ENCODE measurements around the gene C4B.
"Not testable (repeated sequence)": the region's sequence is repeated elsewhere in the genome, so short reads cannot be mapped to it uniquely, and the experiment has no call there.

C4B gene

GRCh38 chr6:31980998-31981397 is 33.6 kb upstream of the C4B start:
- not testable (repeated sequence) for DNase-seq (ENCODE audit: low read depth, low spot score)

GRCh38 chr6:31981744-31982143 is 32.9 kb upstream of the C4B start, which contains the start of gene C4A:
Gene C4A, plus strand, starts transcription at chr6:31982057. Its CDS starts 51 bp downstream, at chr6:31982108.
- not testable (repeated sequence) for DNase-seq (ENCODE audit: low read depth, low spot score)

- not testable (repeated sequence) for DNase-seq (ENCODE audit: low read depth, low spot score)
These were observed 25.2 kb upstream of the C4B start for GRCh38 chr6:31989363-31989762.

- not testable (repeated sequence) for DNase-seq (ENCODE audit: low read depth, low spot score)
These were observed 20.2 kb upstream of the C4B start for GRCh38 chr6:31994421-31994820.

GRCh38 chr6:31996385-31996784 is 18.2 kb upstream of the C4B start:
- not testable (repeated sequence) for DNase-seq (ENCODE audit: low read depth, low spot score)

- DNase-seq (ENCODE audit: low read depth, low spot score) = not testable (repeated sequence)
These were observed 11.9 kb upstream of the C4B start for GRCh38 chr6:32002546-32003268.

- DNase-seq (ENCODE audit: low read depth, low spot score) = not testable (repeated sequence)
These were observed 11.3 kb upstream of the C4B start for GRCh38 chr6:32003301-32003700.

GRCh38 chr6:32004393-32004792 is 10.2 kb upstream of the C4B start:
- DNase-seq (ENCODE audit: low read depth, low spot score) = not testable (repeated sequence)

- not testable (repeated sequence) for DNase-seq (ENCODE audit: low read depth, low spot score)
These were observed 9.6 kb upstream of the C4B start for GRCh38 chr6:32004864-32005537.

GRCh38 chr6:32005538-32005880 is 9.1 kb upstream of the C4B start:
- not testable (repeated sequence) for DNase-seq (ENCODE audit: low read depth, low spot score)

- DNase-seq (ENCODE audit: low read depth, low spot score) = not testable (repeated sequence)
These were observed 8.5 kb upstream of the C4B start for GRCh38 chr6:32005991-32006529.

GRCh38 chr6:32007086-32007485 is 7.5 kb upstream of the C4B start:
- not testable (repeated sequence) for DNase-seq (ENCODE audit: low read depth, low spot score)

- not testable (repeated sequence) for DNase-seq (ENCODE audit: low read depth, low spot score)
These were observed 6.6 kb upstream of the C4B start for GRCh38 chr6:32008037-32008436.

- not testable (repeated sequence) for DNase-seq (ENCODE audit: low read depth, low spot score)
These were observed 6.0 kb upstream of the C4B start for GRCh38 chr6:32008616-32009015.

GRCh38 chr6:32009537-32009936 is 5.1 kb upstream of the C4B start:
- not testable (repeated sequence) for DNase-seq (ENCODE audit: low read depth, low spot score)

GRCh38 chr6:32010856-32011530 is 3.6 kb upstream of the C4B start:
- not testable (repeated sequence) for DNase-seq (ENCODE audit: low read depth, low spot score)

- not testable (repeated sequence) for DNase-seq (ENCODE audit: low read depth, low spot score)
These were observed 1.5 kb upstream of the C4B start for GRCh38 chr6:32012941-32013617.

- not testable (repeated sequence) for DNase-seq (ENCODE audit: low read depth, low spot score)
These were observed 857 bp upstream of the C4B start for GRCh38 chr6:32013738-32014137.

- not testable (repeated sequence) for DNase-seq (ENCODE audit: low read depth, low spot score)
These were observed 7.5 kb downstream of the C4B start for GRCh38 chr6:32022100-32022499.

GRCh38 chr6:32028631-32029030 is 14.0 kb downstream of the C4B start:
- DNase-seq (ENCODE audit: low read depth, low spot score) = not testable (repeated sequence)

- not testable (repeated sequence) for DNase-seq (ENCODE audit: low read depth, low spot score)
These were observed 15.0 kb downstream of the C4B start for GRCh38 chr6:32029553-32029952.
